GM19452 (cell line): ENCODE data around the gene NCKAP5.

Experiments
- ATAC-seq: cut with Tn5 transposase; IDR thresholded peaks from one replicate; pipeline ENCODE4 v1.9.1; 2021; ENCODE audit not compliant: unreplicated experiment

The NCKAP5 gene

DNA sequence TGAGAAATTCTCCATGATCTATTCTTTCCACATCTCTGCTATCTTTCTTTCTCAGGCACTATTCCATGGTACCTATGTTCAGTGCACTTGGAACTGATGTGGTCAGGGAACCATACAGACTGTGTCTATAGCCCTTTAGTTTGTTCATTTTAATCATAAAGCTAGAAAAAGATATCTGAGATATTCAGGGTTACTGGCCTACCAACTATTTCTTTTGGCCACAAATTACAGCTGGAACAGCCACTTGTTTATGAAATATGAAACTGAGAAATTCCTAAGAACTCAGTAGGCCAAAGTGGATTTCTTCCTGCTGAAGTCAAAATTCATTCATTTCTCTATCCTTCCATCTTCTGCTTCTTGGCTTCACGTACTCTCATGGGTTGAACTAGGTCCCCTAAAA is 875.4 kb downstream of the NCKAP5 start:
- ATAC-seq: no peak

DNA sequence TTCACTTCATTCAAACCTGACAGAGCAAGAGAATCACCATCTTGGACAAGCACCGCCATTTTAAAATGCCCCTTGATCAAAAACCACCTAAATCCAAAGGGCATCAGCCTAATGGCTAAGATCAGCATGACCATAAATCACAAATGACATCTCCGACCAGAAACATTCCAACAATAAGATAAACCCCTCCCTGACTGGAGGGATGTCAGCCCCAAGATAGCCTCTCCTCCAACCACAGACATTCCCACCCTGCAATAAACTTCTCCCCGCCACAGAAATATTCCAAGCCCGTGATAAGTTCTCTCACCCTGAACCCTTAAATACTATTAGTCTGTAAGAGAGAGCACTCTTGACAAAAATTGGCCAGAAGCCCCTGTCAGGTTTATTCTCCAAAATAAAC is 876.7 kb downstream of the NCKAP5 start:
- no peak for ATAC-seq

DNA sequence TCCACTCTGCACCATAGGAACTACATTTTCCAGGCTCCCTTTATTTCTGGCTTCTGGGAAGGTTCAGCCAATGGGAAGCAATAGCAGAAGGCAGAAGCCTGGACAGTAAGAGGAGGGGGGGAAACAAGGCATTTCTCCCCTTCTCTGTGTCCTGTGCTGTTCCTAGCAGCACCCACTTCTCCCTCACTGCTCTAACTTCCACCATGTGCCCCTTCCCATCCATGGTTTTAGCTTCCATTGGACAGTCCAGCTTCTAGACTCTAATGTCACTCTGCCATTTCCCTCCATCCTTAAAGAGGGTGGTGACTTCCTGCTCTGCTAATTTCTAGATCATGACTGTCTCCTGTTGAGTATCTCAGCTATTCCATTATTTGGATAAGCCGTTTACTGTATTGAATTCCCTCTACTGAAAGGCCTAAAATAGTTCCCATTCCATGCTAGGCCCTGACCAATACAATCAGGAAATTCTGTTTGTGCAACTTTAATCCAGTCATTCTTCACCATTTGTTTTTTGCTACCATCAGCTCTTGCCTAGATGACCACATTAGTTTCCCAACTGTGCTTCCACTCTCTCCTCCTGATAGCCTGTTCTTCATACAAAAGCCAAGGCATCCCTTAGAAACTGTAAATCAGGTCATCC is 877.5 kb downstream of the NCKAP5 start:
- ATAC-seq: no peak

- ATAC-seq: no peak
These were observed 886.5 kb downstream of the NCKAP5 start for GRCh38 chr2:132681766-132682165.

- no peak for ATAC-seq
These were observed 887.7 kb downstream of the NCKAP5 start for GRCh38 chr2:132680544-132680943.

- ATAC-seq: no peak
These were observed 889.8 kb downstream of the NCKAP5 start for GRCh38 chr2:132678483-132678882.

GRCh38 chr2:132677661-132678060 is 890.6 kb downstream of the NCKAP5 start:
- ATAC-seq: no peak

- ATAC-seq: no peak
These were observed 891.3 kb downstream of the NCKAP5 start for GRCh38 chr2:132676999-132677398.

DNA sequence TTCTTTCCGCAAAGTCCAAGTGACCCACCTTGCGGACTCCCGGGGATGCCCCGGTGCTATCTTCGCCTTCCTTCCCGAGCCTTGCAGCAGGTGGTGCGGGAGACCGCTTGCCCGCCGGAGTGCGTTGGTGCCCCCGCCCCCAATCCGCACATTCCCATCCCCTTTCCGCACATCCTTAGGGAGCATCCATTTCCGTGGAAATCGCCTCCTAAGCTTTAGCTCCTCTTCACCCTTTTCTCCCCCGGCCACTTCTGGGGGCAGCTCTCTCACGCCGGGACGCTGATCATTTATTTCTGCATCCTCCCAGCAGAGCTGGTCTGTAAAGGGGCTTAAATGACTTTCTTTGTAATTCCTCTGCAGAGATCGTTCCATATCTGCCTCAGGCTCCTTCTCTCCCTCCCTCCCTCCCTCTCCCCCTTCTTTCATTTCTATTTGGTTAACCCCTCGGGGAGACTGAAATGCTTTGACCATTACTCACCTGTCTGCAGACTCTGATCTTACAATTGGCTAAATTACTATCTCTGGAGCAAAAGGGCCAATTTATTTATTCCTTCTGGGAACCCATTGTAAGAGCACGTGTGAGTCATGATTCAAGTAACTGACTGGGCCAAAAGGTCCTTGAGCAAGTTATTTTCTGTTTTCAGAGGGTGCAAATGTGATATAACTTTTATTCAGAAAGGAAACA is 897.0 kb downstream of the NCKAP5 start:
- no peak for ATAC-seq

GRCh38 chr2:132670496-132671150 is 897.6 kb downstream of the NCKAP5 start:
- ATAC-seq: no peak

DNA sequence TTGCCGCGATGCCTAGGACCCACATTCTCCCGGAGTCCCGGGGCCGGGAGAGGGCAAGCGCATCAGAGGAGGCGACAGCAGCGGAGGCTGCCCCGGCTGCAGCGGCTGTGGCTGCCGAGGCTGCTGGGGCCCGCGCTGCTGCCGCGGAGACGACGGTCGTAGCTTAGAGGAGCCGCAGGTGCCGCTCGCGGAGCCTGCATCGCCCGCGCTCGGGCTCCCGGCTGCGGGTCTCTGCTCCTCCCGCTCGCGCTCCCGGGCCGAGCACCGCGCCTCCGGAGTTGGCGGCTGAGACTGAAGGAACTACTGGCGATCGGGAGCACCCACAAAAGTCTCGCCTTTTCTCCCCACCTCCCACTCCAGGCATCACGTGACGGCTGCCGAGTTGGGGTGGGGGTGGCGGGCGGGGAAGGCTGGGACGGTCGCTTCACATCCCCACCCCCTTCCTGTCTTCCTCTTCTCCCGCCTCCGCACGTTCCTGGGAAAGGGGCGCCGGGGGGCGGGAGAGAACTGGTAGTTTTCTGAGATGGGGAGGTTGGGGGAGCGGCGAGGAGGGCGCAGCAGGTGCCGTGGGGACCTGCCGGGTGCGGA is 898.3 kb downstream of the NCKAP5 start, which contains the start of gene LYPD1:
Gene LYPD1 (minus strand): TSS at position 298 of the 588 bp plus-strand sequence. CDS start 273 bp downstream, at position 25.
- ATAC-seq: no peak

GRCh38 chr2:132668987-132669907 is 899.0 kb downstream of the NCKAP5 start:
- ATAC-seq: no peak

GRCh38 chr2:132668189-132668823 is 900.0 kb downstream of the NCKAP5 start:
- ATAC-seq: no peak

DNA sequence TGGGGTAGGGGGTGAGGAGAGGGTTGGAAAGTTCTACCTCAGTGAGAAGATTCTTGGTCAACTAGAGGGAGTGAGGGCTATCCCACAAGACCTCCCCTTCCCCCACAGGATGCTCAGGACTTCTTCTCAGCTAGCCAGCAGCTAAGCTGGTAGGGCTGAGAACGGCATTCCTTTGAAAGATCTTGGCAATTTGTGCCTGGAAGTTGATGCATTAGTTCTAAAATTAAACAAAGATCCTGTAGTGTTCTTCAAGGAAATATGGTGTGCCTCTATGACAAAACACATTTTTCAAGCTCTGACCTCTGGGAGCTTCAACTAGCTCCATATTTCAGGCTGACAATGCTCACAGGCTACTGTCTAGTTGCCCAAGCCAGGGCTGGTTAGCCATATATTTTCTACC is 900.6 kb downstream of the NCKAP5 start:
- no peak for ATAC-seq

DNA sequence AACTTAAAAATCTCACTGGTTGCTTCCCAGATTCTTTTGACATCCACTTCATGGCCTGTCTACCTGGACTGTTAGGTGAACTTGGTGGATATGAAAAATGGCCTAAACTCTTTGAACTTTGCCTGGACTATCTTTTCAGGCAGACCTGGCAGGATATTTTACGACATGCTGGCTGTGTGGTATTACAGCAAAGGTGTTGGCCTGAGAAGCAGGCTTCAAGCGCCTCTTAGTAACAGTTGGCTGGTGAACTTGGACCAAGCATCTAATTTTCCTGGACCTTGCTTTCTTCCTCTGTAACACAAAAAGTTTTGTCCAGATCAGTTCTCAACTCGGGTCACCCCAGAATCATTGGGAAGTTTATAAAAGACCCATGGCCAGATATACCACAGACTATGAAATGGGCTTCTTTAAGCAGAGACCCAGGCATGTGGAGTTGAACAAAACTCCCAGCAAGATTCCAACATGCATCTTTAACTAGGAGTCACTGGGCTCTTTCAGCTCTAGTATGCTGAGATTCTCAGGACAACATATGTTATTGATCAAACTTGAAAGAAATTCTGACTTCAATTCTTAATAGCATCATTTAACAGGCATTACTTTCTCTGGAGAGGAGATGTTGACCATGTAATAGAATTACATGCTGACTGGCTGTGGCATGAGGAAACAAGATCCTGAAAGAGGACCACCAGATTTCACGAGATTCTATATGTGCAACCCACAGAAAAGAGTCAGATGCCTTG is 902.7 kb downstream of the NCKAP5 start:
- no peak for ATAC-seq

DNA sequence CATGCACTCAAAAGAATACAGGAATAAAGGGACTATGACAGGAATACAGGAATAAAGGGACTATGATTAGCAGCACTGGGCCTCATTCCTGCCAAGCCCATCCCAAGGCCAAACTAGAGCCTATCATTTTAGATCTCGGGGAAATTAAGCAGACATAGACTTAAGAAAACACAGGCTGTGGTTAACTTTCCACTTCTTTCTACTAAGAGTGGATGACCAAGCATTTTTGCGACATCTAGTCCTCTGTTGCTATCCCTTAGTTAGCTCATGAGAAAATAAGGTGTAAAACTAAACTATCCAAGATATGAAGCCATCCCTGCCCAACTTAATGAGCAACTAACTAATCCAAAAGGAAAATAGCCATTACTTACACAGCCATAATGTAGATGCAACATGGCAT is 904.2 kb downstream of the NCKAP5 start:
- ATAC-seq: no peak

- no peak for ATAC-seq
These were observed 905.5 kb downstream of the NCKAP5 start for GRCh38 chr2:132662732-132663131.

DNA sequence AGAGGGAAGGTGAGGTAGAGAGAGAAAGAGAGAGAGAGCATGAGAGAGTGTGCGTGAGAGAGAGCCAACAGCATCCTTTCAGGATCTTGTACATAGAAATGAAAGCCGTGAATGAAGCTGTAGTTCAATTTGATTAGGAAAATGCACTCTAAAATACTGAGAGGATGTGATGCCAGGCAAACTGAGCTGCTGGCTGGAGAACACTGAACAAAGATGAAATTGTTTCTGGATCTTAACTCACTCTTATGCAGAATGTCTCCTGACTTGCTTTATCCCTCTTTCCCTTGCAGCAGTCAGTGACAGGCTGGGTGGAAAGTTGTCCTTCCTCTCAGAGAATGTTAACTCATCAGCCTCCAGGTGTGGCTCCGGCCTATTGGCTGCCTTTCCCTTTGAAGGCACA is 908.9 kb downstream of the NCKAP5 start:
- no peak for ATAC-seq

GRCh38 chr2:132656266-132656975 is 911.8 kb downstream of the NCKAP5 start:
- ATAC-seq: no peak
